ENCODE results near the gene FOXC1. TPM values are rescaled to one million over a fixed set of nuclear protein-coding genes. Genes with fewer than 3 reads are reported as not detected.

The FOXC1 gene
- total RNA-seq, 1 experiment from 2014 or later: not detected

- no peak overlapping the region for H2BK12ac ChIP-seq (ENCODE audit: insufficient read length, low read depth, low read length)
- H4K20me1 ChIP-seq (ENCODE audit: control insufficient read depth, insufficient read depth, insufficient read length): no peaks in the 10 kb centered on the region
- H3K4me2 ChIP-seq (ENCODE audit: insufficient read depth, insufficient read length, low read length): no peak overlapping the region
- no peak overlapping the region for H2BK20ac ChIP-seq (ENCODE audit: low read depth, low read length, poor library complexity, severe bottlenecking)
- Mint-ChIP-seq H3K4me1 (peaks cover 9 to 29% of the 10 kb centered on the region in 2 experiments), H3K36me3 (ENCODE audit: insufficient read depth in 1 of 3, low read depth in 3 of 3) (no peaks in the 10 kb centered on the region), H3K9me3 (peaks cover 0 to 4% of the 10 kb centered on the region in 2 experiments; a peak in 3 of 5 replicates), H3K27ac (no peak overlapping the region; a peak in 1 of 7 replicates), H3K27me3 (ENCODE audit: low read depth) (peaks cover 87% of the 10 kb centered on the region), H3K4me3 (peak overlapping the region in 1 of 2 experiments; percentile 58; a peak in 2 of 5 replicates)
- H4K5ac ChIP-seq (ENCODE audit: insufficient read length, low read depth, low read length): no peak overlapping the region
- no peak overlapping the region for H2AK5ac ChIP-seq (ENCODE audit: insufficient read length, low read length)
- H3K4ac ChIP-seq (ENCODE audit: low read depth, low read length): no peak overlapping the region
- no peak overlapping the region for H2BK5ac ChIP-seq (ENCODE audit: insufficient read length, low read length)
- H3K23me2 ChIP-seq (ENCODE audit: insufficient read length, low read depth, low read length, poor library complexity, severe bottlenecking): peaks cover 8% of the 10 kb centered on the region
- no peak overlapping the region for H3K27ac ChIP-seq (ENCODE audit: insufficient read length, low read depth, low read length)
- H2BK120ac ChIP-seq (ENCODE audit: low read depth, low read length, poor library complexity, severe bottlenecking): no peak overlapping the region
- no peak overlapping the region for H3K18ac ChIP-seq (ENCODE audit: insufficient read length, low read depth, low read length)
- no peak overlapping the region for H3K14ac ChIP-seq (ENCODE audit: insufficient read depth, low read length)
- no peak overlapping the region for H3K23ac ChIP-seq (ENCODE audit: insufficient read length, low read depth, low read length)
- no peak overlapping the region for H3K56ac ChIP-seq (ENCODE audit: insufficient read length, low read depth, low read length)
- no peak overlapping the region for H2AFZ ChIP-seq (ENCODE audit: low read length)
- TF ChIP-seq, protein P1, sequence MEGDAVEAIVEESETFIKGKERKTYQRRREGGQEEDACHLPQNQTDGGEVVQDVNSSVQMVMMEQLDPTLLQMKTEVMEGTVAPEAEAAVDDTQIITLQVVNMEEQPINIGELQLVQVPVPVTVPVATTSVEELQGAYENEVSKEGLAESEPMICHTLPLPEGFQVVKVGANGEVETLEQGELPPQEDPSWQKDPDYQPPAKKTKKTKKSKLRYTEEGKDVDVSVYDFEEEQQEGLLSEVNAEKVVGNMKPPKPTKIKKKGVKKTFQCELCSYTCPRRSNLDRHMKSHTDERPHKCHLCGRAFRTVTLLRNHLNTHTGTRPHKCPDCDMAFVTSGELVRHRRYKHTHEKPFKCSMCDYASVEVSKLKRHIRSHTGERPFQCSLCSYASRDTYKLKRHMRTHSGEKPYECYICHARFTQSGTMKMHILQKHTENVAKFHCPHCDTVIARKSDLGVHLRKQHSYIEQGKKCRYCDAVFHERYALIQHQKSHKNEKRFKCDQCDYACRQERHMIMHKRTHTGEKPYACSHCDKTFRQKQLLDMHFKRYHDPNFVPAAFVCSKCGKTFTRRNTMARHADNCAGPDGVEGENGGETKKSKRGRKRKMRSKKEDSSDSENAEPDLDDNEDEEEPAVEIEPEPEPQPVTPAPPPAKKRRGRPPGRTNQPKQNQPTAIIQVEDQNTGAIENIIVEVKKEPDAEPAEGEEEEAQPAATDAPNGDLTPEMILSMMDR (conservative IDR thresholded peaks at IDR 0.05): no peak
- no CpG with 5 or more reads among the region's 3 CpGs for WGBS (ENCODE audit: extremely low coverage, insufficient read length, low lambda C conversion rate)
- H3T11ph ChIP-seq (ENCODE audit: low read length): no peak overlapping the region
- H3K4me1 ChIP-seq (ENCODE audit: insufficient read depth, low read length): no peaks in the 10 kb centered on the region
- DNase-seq: no peak
- no peak overlapping the region for H4K8ac ChIP-seq (replicated peaks; ENCODE audit: insufficient read length, low read depth, low read length)
- peaks cover 77% of the 10 kb centered on the region for H3K27me3 ChIP-seq (ENCODE audit: insufficient read depth, low read length)
- no peak overlapping the region for H4K91ac ChIP-seq (ENCODE audit: insufficient read length, low read depth, low read length)
- H3K79me2 ChIP-seq (ENCODE audit: insufficient read depth, low read length): no peaks in the 10 kb centered on the region
- no peak overlapping the region for H2BK15ac ChIP-seq (ENCODE audit: low read depth, low read length)
- H3K9me3 ChIP-seq (ENCODE audit: control insufficient read depth, low read depth, low read length): no peaks in the 10 kb centered on the region
- no peaks in the 10 kb centered on the region for H3K79me1 ChIP-seq (ENCODE audit: insufficient read depth, low read depth, low read length, poor library complexity, severe bottlenecking)
- H3K9ac ChIP-seq (ENCODE audit: extremely low read depth, insufficient read length, low read length): no peak overlapping the region
These were observed 3.6 kb downstream of the FOXC1 start for GRCh38 chr6:1613346-1613687.

Measured in H9 (cell line).